Measurements from ENCODE around the gene MSRB1. TPM values are rescaled to one million over a fixed set of nuclear protein-coding genes. Genes with fewer than 3 reads are reported as not detected.

The MSRB1 gene
- total RNA-seq, 1 donor from 2014 or later: 11.9 TPM

- no peak for DNase-seq (ENCODE audit: low read depth in 2 of 2)
Observed at GRCh38 chr16:1979271-1980029, 36.5 kb upstream of the MSRB1 start.

GRCh38 chr16:1978476-1979120, 35.6 kb upstream of the MSRB1 start:
- no peak for DNase-seq (ENCODE audit: low read depth in 2 of 2)

GRCh38 chr16:1977875-1978268, 34.9 kb upstream of the MSRB1 start:
- DNase-seq (ENCODE audit: low read depth in 2 of 2): no peak

- no peak for DNase-seq (ENCODE audit: low read depth in 2 of 2)
Observed at GRCh38 chr16:1976951-1977874, 34.2 kb upstream of the MSRB1 start.

GRCh38 chr16:1976216-1976520, 33.2 kb upstream of the MSRB1 start:
- DNase-seq (ENCODE audit: low read depth in 2 of 2): no peak

GRCh38 chr16:1975432-1976215, 32.6 kb upstream of the MSRB1 start:
- DNase-seq (ENCODE audit: low read depth in 2 of 2): no peak

GRCh38 chr16:1974157-1975070, 31.4 kb upstream of the MSRB1 start:
- DNase-seq (ENCODE audit: low read depth in 2 of 2): no peak

GRCh38 chr16:1973461-1974156, 30.6 kb upstream of the MSRB1 start:
- no peak for DNase-seq (ENCODE audit: low read depth in 2 of 2)

GRCh38 chr16:1972490-1972877, 29.5 kb upstream of the MSRB1 start:
- peak in 1 of 2 donors; percentile 27 for DNase-seq (ENCODE audit: low read depth in 2 of 2)

- peak; percentile 96 to 97 for DNase-seq (ENCODE audit: low read depth in 2 of 2)
Observed at GRCh38 chr16:1971796-1972489, 28.9 kb upstream of the MSRB1 start, which contains the start of gene TBL3. Gene TBL3, plus strand, starts transcription at chr16:1972053. Its CDS starts 112 bp downstream, at chr16:1972165.

- no peak for DNase-seq (ENCODE audit: low read depth in 2 of 2)
Observed at GRCh38 chr16:1968146-1968953, 25.4 kb upstream of the MSRB1 start.

- DNase-seq (ENCODE audit: low read depth in 2 of 2): no peak
Observed at GRCh38 chr16:1966460-1966859, 23.5 kb upstream of the MSRB1 start, which contains the start of gene RNF151. Gene RNF151, plus strand, starts transcription at chr16:1966856. Its CDS starts 26 bp downstream, at chr16:1966882.

- DNase-seq (ENCODE audit: low read depth in 2 of 2): no peak
Observed at GRCh38 chr16:1965396-1966001, 22.5 kb upstream of the MSRB1 start.

GRCh38 chr16:1964506-1965395, 21.8 kb upstream of the MSRB1 start, which contains the start of gene RPS2:
Gene RPS2, minus strand, starts transcription at chr16:1964826. Its CDS starts 201 bp downstream, at chr16:1964625.
- peak; percentile 99 for DNase-seq (ENCODE audit: low read depth in 2 of 2)

- peak; percentile 47 to 68 for DNase-seq (ENCODE audit: low read depth in 2 of 2)
Observed at GRCh38 chr16:1963806-1964505, 21.0 kb upstream of the MSRB1 start.
